DND-41 (cell line): ENCODE measurements around the gene TRIM36.

Experiments used
- ATAC-seq: fragments of 200-7000 bp; cut with Tn5 transposase; 3 replicates; pipeline ENCODE4 v1.9.1; 2021; ENCODE audit warnings: low read depth; ENCODE audit not compliant: insufficient read depth
- DNase-seq: peaks from one replicate; pipeline ENCODE4 v3.0.0-alpha.2; 2020
- H2AFZ ChIP-seq: 2 replicates; pipeline ENCODE4 v1.6.0; 2012; ENCODE audit warnings: low read depth, low read length
- H3K27ac ChIP-seq: 2 replicates; pipeline ENCODE4 v1.5.1; 2012; ENCODE audit warnings: low read length, inconsistent platforms
- H3K27me3 ChIP-seq: fragments of 200-600 bp; sonication (generic); 2 replicates; pipeline ENCODE4 v1.6.0; 2012; ENCODE audit warnings: low read length, mild to moderate bottlenecking, inconsistent platforms; ENCODE audit not compliant: insufficient read depth, poor library complexity
- H3K36me3 ChIP-seq: 2 replicates; pipeline ENCODE4 v1.5.1; 2012; ENCODE audit warnings: low read length, inconsistent platforms; ENCODE audit not compliant: insufficient read depth
- H3K4me1 ChIP-seq: 2 replicates; pipeline ENCODE4 v1.5.1; 2012; ENCODE audit warnings: mild to moderate bottlenecking, low read length; ENCODE audit not compliant: insufficient read depth
- H3K4me2 ChIP-seq: 2 replicates; pipeline ENCODE4 v1.6.0; 2012; ENCODE audit warnings: mild to moderate bottlenecking, moderate library complexity, low read length, inconsistent platforms; ENCODE audit not compliant: insufficient read depth
- H3K4me3 ChIP-seq, 2 experiments: fragments of 200-600 bp in 1 of 2; shearing (Covaris generic) in 1 of 2; 2 replicates each; pipeline ENCODE4 v1.5.1; 2012 to 2016; ENCODE audit warnings: inconsistent platforms in 2 of 2, low read length in 2 of 2, mild to moderate bottlenecking in 2 of 2, low read depth in 1 of 2, moderate library complexity in 1 of 2
- H3K79me2 ChIP-seq: 2 replicates; pipeline ENCODE4 v1.6.0; 2012; ENCODE audit warnings: low read length, inconsistent platforms; ENCODE audit not compliant: insufficient read depth
- H3K9ac ChIP-seq: 2 replicates; pipeline ENCODE4 v1.6.0; 2012; ENCODE audit warnings: low read depth, mild to moderate bottlenecking, inconsistent platforms, low read length, moderate library complexity
- H3K9me3 ChIP-seq: 2 replicates; pipeline ENCODE4 v1.5.1; 2012; ENCODE audit warnings: low read length, moderate library complexity, mild to moderate bottlenecking, inconsistent platforms; ENCODE audit not compliant: insufficient read depth, severe bottlenecking
- H4K20me1 ChIP-seq: 2 replicates; pipeline ENCODE4 v1.6.0; 2012; ENCODE audit warnings: low read length; ENCODE audit not compliant: insufficient read depth
- EZH2 ChIP-seq: IDR thresholded peaks from 3 replicates; pipeline ENCODE4 v1.6.1; 2012; ENCODE audit warnings: borderline replicate concordance, low read depth, mild to moderate bottlenecking, moderate library complexity, low read length, inconsistent platforms; ENCODE audit not compliant: severe bottlenecking
- TF ChIP-seq, protein P1 (sequence below): IDR thresholded peaks from 2 replicates; pipeline ENCODE4 v1.5.1; 2012; ENCODE audit warnings: borderline replicate concordance, low read length, moderate library complexity, mild to moderate bottlenecking; ENCODE audit not compliant: poor library complexity, severe bottlenecking; ENCODE audit errors: extremely low read depth

Gene TRIM36

DNA sequence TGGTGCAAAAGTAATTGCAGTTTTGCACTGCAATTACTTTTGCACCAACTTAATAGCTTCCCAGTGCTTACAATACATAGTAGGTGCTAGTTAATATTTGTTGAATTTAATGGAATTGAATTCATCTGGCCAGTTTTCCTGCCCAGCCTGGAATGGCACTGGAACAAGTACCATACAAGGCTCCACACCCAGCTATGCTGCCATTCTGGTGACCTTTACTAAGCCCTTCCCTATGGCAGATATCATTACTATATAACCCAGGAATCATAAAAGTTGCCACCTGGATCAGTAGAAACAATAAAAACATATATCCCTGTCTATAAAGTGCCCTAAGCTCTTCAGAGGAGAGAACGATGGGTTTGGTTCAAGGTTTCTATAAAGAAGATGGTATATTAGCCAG is 22.4 kb upstream of the TRIM36 start:
- no peaks in the 10 kb centered on the region for H3K36me3 ChIP-seq
- DNase-seq (no peak), ATAC-seq (no peak)
- H4K20me1 ChIP-seq, result no peaks in the 10 kb centered on the region
- H3K79me2 ChIP-seq, result no peaks in the 10 kb centered on the region
- H3K27me3 ChIP-seq, result no peaks in the 10 kb centered on the region
- TF ChIP-seq, protein P1, sequence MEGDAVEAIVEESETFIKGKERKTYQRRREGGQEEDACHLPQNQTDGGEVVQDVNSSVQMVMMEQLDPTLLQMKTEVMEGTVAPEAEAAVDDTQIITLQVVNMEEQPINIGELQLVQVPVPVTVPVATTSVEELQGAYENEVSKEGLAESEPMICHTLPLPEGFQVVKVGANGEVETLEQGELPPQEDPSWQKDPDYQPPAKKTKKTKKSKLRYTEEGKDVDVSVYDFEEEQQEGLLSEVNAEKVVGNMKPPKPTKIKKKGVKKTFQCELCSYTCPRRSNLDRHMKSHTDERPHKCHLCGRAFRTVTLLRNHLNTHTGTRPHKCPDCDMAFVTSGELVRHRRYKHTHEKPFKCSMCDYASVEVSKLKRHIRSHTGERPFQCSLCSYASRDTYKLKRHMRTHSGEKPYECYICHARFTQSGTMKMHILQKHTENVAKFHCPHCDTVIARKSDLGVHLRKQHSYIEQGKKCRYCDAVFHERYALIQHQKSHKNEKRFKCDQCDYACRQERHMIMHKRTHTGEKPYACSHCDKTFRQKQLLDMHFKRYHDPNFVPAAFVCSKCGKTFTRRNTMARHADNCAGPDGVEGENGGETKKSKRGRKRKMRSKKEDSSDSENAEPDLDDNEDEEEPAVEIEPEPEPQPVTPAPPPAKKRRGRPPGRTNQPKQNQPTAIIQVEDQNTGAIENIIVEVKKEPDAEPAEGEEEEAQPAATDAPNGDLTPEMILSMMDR, result no peak
- TF ChIP-seq EZH2, result no peak
- H3K4me3 ChIP-seq, result no peak overlapping the region
- no peak overlapping the region for H3K9ac ChIP-seq
- no peak overlapping the region for H3K27ac ChIP-seq
- H3K4me2 ChIP-seq, result no peak overlapping the region
- H3K9me3 ChIP-seq, result no peaks in the 10 kb centered on the region
- no peaks in the 10 kb centered on the region for H3K4me1 ChIP-seq
- H2AFZ ChIP-seq, result no peak overlapping the region

DNA sequence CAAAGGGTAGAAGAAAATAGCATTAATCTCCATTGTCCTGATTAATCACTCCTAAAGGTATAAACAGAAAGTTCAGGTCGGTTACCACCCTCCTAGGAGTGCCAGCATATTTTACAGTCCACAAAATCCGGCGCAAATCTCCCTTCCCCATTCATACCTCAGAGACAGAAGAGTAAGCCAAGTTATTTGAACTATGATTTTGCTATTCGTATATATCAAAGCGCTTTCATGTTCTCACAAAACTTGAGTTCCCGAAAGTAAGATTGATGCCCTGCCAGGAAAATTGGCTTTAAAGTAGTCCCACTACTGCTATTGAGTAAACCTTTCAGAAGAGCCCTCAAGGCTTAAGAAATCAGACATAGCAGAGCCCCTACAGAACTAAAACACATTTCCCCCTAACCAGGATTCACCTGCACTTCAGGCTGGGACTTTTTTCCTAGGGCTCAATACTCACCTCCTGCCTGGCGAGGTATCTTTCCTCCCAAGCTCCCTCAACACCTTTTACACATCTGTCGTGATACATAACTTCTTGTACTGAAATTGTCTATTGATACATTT is 21.8 kb upstream of the TRIM36 start:
- H4K20me1 ChIP-seq, result no peaks in the 10 kb centered on the region
- no peak overlapping the region for H3K9ac ChIP-seq
- no peaks in the 10 kb centered on the region for H3K4me1 ChIP-seq
- H3K4me3 ChIP-seq, result no peak overlapping the region
- H3K9me3 ChIP-seq, result no peaks in the 10 kb centered on the region
- TF ChIP-seq EZH2, result no peak
- TF ChIP-seq, protein P1, result no peak
- no peak overlapping the region for H2AFZ ChIP-seq
- ATAC-seq (no peak), DNase-seq (no peak)
- H3K27ac ChIP-seq, result no peak overlapping the region
- H3K27me3 ChIP-seq, result no peaks in the 10 kb centered on the region
- no peaks in the 10 kb centered on the region for H3K36me3 ChIP-seq
- H3K79me2 ChIP-seq, result no peaks in the 10 kb centered on the region
- no peak overlapping the region for H3K4me2 ChIP-seq

DNA sequence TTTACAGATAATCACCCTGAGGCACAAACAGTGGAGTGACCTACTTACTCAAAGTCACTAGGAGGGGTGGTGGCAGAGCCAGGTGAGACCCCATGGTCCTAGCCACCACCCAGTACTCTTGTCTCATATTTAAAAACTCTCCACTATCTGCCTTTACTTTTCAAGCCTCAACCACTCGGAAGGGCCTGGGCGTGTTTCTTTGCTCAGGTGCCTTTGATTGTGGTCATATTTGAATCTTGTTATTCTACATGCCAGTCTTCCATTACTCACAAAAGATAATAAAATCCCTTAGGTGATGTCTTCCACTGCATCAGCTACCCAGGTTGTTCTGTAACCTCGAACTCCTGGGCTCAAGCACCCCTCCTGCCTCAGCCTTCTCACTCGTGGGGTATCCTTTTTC is 20.7 kb upstream of the TRIM36 start:
- H3K27me3 ChIP-seq, result no peaks in the 10 kb centered on the region
- no peak overlapping the region for H3K4me3 ChIP-seq
- no peak overlapping the region for H3K9ac ChIP-seq
- TF ChIP-seq, protein P1, result no peak
- no peak for TF ChIP-seq EZH2
- H4K20me1 ChIP-seq, result no peaks in the 10 kb centered on the region
- no peaks in the 10 kb centered on the region for H3K9me3 ChIP-seq
- H3K36me3 ChIP-seq, result no peaks in the 10 kb centered on the region
- H3K4me1 ChIP-seq, result no peaks in the 10 kb centered on the region
- no peak overlapping the region for H3K4me2 ChIP-seq
- ATAC-seq (no peak), DNase-seq (no peak)
- H3K79me2 ChIP-seq, result no peaks in the 10 kb centered on the region
- H2AFZ ChIP-seq, result no peak overlapping the region
- no peak overlapping the region for H3K27ac ChIP-seq

GRCh38 chr5:115189866-115190265 is 20.2 kb upstream of the TRIM36 start:
- no peaks in the 10 kb centered on the region for H3K9me3 ChIP-seq
- H3K27me3 ChIP-seq, result no peaks in the 10 kb centered on the region
- DNase-seq, result no peak
- H3K27ac ChIP-seq, result no peak overlapping the region
- no peak for ATAC-seq
- no peaks in the 10 kb centered on the region for H3K79me2 ChIP-seq
- TF ChIP-seq EZH2, result no peak
- H3K36me3 ChIP-seq, result no peaks in the 10 kb centered on the region
- H3K4me3 ChIP-seq, result no peak overlapping the region
- H4K20me1 ChIP-seq, result no peaks in the 10 kb centered on the region
- H2AFZ ChIP-seq, result no peak overlapping the region
- no peaks in the 10 kb centered on the region for H3K4me1 ChIP-seq
- H3K9ac ChIP-seq, result no peak overlapping the region
- no peak overlapping the region for H3K4me2 ChIP-seq
